Measurements from ENCODE around the gene RHOB.

- TF ChIP-seq, protein P1, sequence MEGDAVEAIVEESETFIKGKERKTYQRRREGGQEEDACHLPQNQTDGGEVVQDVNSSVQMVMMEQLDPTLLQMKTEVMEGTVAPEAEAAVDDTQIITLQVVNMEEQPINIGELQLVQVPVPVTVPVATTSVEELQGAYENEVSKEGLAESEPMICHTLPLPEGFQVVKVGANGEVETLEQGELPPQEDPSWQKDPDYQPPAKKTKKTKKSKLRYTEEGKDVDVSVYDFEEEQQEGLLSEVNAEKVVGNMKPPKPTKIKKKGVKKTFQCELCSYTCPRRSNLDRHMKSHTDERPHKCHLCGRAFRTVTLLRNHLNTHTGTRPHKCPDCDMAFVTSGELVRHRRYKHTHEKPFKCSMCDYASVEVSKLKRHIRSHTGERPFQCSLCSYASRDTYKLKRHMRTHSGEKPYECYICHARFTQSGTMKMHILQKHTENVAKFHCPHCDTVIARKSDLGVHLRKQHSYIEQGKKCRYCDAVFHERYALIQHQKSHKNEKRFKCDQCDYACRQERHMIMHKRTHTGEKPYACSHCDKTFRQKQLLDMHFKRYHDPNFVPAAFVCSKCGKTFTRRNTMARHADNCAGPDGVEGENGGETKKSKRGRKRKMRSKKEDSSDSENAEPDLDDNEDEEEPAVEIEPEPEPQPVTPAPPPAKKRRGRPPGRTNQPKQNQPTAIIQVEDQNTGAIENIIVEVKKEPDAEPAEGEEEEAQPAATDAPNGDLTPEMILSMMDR (IDR thresholded peaks at IDR 0.05): no peak
- TF ChIP-seq POLR2AphosphoS5 (IDR thresholded peaks at IDR 0.05; ENCODE audit: low read depth, low read length): no peak
Measured at GRCh38 chr2:20404950-20405349, 41.9 kb upstream of the RHOB start.

Data from Panc1 (cell line).